Measurements from ENCODE around the gene KIAA0513.

The KIAA0513 gene

DNA sequence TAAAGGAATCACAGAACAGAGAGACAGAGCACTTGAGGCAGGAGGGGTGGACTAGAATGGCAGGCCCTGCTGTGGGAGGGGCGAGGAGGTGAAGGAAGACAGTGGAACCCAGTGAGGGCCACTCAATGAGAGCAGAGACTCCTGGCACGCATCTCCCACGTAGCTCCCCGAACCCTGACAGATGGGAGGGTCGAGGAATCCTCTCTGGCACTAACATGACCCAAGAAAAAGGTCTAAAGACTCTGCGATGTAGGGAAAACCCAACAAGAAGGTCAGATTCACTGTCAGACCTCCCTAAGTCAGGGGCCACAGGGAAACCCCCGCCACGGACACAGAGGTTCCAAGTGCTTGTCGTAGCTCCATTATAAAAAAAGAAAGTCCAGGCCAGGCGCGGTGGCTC is 31.2 kb upstream of the KIAA0513 start:
- Mint-ChIP-seq H3K27me3 (no peaks in the 10 kb centered on the region), H3K27ac (peak overlapping the region; percentile 41 to 86), H3K4me1 (ENCODE audit: low read depth in 2 of 2) (peaks cover 19 to 24% of the 10 kb centered on the region in 2 donors), H3K9me3 (no peaks in the 10 kb centered on the region), H3K4me3 (peak overlapping the region in 1 of 2 donors; percentile 22), H3K36me3 (ENCODE audit: insufficient read depth) (peaks cover 45% of the 10 kb centered on the region)
- ATAC-seq (replicated peaks) (no peak), DNase-seq (no peak)

DNA sequence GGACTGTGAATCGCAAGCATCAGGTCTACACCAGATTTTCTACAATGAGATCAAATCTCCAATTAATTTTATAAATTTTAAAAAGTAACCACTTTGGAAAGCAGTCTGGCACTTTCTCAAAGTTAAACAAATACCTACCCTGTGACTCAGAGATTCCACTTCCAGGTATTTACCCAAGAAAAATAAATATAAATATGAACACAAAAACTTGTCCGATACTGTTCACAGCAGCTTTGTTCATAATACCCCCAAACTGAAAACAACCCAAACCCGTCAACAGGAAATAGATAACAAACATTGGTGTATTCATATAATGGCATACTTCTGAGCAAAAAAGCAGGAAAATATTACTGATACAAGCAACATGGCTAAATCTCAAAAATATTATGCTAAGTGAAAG is 28.4 kb upstream of the KIAA0513 start:
- no peaks in the 10 kb centered on the region for H3K9me3 Mint-ChIP-seq
- no peak for DNase-seq
- peaks cover 35% of the 10 kb centered on the region for H3K36me3 Mint-ChIP-seq (ENCODE audit: insufficient read depth)
- ATAC-seq (replicated peaks), result no peak
- peaks cover 38 to 49% of the 10 kb centered on the region in 2 donors for H3K4me1 Mint-ChIP-seq (ENCODE audit: low read depth in 2 of 2)
- no peak overlapping the region for H3K4me3 Mint-ChIP-seq
- no peaks in the 10 kb centered on the region for H3K27me3 Mint-ChIP-seq
- no peak overlapping the region for H3K27ac Mint-ChIP-seq

DNA sequence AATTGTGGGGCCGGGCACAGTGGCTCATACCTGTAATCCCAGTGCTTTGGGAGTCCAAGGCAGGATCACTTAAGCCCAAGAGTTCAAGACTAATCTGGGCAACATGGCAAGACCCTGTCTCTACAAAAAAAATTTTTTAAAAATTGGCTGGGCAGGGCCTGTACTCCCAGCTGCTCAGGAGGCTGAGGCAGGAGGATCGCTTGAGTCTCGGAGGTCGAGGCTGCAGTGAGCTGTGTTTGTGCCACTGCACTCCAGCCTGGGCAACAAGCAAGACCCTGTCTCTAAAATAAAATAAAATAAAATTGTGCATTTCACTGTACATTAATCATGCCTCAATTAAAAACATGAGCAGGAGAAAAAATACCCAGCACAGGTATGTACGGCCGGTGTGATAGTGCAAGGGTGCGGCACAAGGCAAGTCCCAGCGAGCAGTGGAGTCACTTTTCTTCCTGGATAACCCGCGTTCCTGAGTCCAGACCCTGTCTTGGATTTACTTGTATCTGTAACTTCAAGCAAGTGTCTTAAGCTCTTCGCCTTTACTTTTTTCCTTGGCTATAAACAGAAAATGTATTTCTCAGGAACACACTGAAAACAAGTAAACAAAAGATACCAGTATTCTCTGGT is 27.6 kb upstream of the KIAA0513 start:
- no peaks in the 10 kb centered on the region for H3K27me3 Mint-ChIP-seq
- no peaks in the 10 kb centered on the region for H3K9me3 Mint-ChIP-seq
- no peak overlapping the region for H3K27ac Mint-ChIP-seq
- no peak for DNase-seq
- ATAC-seq (replicated peaks), result no peak
- H3K4me3 Mint-ChIP-seq, result no peak overlapping the region
- H3K36me3 Mint-ChIP-seq (ENCODE audit: insufficient read depth), result peaks cover 27% of the 10 kb centered on the region
- H3K4me1 Mint-ChIP-seq (ENCODE audit: low read depth in 2 of 2), result peaks cover 41 to 57% of the 10 kb centered on the region in 2 donors

DNA sequence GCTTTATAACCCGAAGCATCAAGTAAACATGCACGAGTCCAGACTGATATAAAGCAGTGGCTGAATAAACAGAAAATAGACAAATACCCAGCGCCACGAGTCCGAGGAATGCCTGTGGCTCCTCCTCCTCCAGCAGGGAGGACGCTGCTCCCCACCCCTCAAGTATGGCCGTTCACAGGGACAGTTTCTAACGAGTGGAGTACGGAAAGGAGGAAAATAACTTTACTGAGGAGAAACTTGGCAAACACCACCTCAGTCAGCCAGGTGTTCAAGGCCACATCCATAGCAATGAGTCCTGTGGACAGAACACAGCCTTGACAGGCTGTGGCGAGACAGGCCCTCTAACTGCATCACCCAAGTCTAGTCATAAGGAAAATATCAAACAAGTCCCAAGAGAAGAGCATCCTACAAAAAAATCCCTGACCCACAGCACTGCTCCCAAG is 25.5 kb upstream of the KIAA0513 start:
- H3K27me3 Mint-ChIP-seq, result no peaks in the 10 kb centered on the region
- H3K36me3 Mint-ChIP-seq (ENCODE audit: insufficient read depth), result peaks cover 17% of the 10 kb centered on the region
- H3K9me3 Mint-ChIP-seq, result no peaks in the 10 kb centered on the region
- peak overlapping the region; percentile 15 to 23 for H3K4me3 Mint-ChIP-seq
- ATAC-seq (replicated peaks), result no peak
- H3K4me1 Mint-ChIP-seq (ENCODE audit: low read depth in 2 of 2), result peaks cover 43 to 56% of the 10 kb centered on the region in 2 donors
- H3K27ac Mint-ChIP-seq, result peak overlapping the region; percentile 64 to 70
- DNase-seq, result no peak

DNA sequence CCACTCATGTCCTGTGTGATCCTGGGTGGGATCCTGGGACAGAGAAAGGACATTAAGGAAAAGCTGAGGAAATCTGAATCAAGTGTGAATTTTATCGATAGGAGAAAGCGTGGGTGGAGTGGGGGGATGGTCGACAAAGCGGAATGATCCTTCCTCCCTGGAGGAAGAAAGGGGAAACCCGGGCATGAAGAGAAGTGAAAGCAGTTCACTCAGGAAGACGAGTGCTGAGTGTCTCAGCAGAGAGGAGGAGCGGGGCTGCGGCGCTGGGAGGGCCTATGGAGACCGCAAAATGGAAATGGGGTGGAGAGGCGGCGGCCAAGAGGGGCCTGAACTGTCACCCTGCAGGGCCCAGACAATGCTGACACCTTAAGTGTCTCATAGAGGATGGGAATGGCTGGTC is 25.0 kb upstream of the KIAA0513 start:
- peaks cover 16% of the 10 kb centered on the region for H3K36me3 Mint-ChIP-seq (ENCODE audit: insufficient read depth)
- peak; percentile 56 for ATAC-seq (replicated peaks)
- no peak for DNase-seq
- peak overlapping the region; percentile 23 to 45 for H3K4me3 Mint-ChIP-seq
- no peaks in the 10 kb centered on the region for H3K27me3 Mint-ChIP-seq
- H3K9me3 Mint-ChIP-seq, result no peaks in the 10 kb centered on the region
- H3K27ac Mint-ChIP-seq, result peak overlapping the region; percentile 64 to 70
- H3K4me1 Mint-ChIP-seq (ENCODE audit: low read depth in 2 of 2), result peaks cover 48 to 61% of the 10 kb centered on the region in 2 donors

DNA sequence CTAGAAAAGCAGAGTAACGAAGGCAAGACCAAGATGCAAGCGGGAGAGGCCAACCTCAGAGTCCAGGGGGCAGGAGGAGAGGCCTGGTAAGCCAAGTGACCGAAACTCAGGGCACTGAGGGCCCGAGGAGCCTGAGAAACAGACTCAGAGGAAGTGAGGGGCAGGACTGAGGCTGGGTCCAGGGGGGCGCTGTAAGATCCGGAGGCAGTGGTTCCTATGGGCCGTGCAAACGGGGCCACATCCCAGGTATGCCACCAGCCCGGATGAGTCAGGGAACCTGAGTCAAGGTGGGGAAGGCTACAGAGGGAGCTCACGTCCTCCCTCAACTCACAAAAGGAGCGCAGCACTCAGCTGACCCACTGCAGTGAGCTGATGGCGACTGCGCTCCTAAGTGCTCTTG is 24.5 kb upstream of the KIAA0513 start:
- no peak for ATAC-seq (replicated peaks)
- no peak for DNase-seq
- peaks cover 50 to 63% of the 10 kb centered on the region in 2 donors for H3K4me1 Mint-ChIP-seq (ENCODE audit: low read depth in 2 of 2)
- H3K9me3 Mint-ChIP-seq, result no peaks in the 10 kb centered on the region
- peak overlapping the region; percentile 23 to 45 for H3K4me3 Mint-ChIP-seq
- peaks cover 14% of the 10 kb centered on the region for H3K36me3 Mint-ChIP-seq (ENCODE audit: insufficient read depth)
- peak overlapping the region; percentile 64 to 70 for H3K27ac Mint-ChIP-seq
- H3K27me3 Mint-ChIP-seq, result no peaks in the 10 kb centered on the region

DNA sequence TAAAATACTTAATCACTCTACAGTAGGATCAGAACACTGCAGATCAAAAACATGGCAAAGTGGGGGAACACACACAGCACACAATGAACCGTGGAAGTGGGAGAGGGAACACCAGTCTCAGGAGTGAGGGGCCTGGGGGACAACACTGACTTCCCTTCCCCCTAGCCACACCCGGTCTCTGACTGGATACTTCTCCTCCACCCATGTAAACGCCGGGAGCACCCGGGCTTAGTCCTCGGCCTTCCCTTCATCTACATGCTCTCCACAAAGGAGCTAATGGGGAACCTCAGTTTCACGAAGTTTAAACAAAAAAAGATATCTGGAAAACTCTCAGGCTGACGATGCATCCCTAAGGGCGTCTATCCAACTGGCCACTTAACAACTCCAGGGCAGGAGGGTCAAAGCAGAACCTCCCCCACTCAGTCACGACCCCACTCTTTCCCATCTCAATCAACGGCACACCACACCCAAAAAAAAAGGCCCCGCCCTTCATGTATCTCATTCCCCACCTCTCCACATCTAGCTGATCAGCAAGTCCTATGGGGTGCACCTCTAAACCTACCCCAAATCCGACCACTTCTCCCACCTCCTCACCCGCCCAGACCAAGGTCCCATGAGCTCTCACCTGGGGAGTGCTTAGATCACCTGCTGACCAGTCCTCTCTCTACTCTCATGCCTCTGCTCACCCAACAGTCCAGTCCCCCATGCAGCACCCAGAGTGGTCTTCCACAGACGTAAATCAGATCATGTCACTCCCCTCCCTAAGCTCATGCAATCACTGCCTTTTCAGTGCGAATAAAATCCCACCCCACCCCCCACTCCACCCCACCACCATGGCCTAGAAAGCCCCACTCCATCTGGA is 23.6 kb upstream of the KIAA0513 start:
- H3K9me3 Mint-ChIP-seq, result no peaks in the 10 kb centered on the region
- ATAC-seq (replicated peaks), result no peak
- H3K4me3 Mint-ChIP-seq, result no peak overlapping the region
- H3K4me1 Mint-ChIP-seq (ENCODE audit: low read depth in 2 of 2), result peaks cover 50 to 56% of the 10 kb centered on the region in 2 donors
- peak overlapping the region; percentile 5 to 64 for H3K27ac Mint-ChIP-seq
- peaks cover 9% of the 10 kb centered on the region for H3K36me3 Mint-ChIP-seq (ENCODE audit: insufficient read depth)
- no peaks in the 10 kb centered on the region for H3K27me3 Mint-ChIP-seq
- DNase-seq, result no peak

DNA sequence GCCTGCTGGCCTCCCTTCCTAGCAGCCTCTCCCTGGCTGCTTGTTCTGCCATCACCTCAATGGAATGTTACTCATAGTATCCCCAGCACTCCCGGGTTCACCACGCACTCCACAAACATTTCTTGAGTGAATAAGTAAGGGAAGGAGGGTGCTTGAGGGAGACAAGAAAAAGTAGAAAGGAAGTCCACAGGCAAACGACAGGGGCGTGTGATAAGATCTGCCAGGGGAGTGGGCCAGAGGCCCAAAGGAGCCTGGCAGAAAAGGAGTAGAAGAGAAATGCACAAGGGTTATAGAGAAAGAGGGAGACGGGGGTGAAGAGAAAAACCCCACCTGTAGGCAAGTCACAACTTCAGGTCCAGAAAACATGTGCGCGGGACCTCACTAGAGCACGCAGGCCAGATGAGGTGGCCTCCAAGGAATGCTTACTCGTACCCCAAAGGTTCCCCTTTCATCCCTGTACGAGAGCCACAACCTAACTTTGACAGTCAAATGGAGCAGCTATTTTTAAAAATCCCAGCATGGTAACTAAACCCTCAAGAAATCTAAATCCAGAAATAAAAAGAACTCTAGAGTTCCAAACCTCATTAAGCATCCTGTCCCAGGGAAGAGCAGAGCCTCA is 22.9 kb upstream of the KIAA0513 start:
- peaks cover 5% of the 10 kb centered on the region for H3K36me3 Mint-ChIP-seq (ENCODE audit: insufficient read depth)
- H3K4me3 Mint-ChIP-seq, result peak overlapping the region in 1 of 2 donors; percentile 21

DNA sequence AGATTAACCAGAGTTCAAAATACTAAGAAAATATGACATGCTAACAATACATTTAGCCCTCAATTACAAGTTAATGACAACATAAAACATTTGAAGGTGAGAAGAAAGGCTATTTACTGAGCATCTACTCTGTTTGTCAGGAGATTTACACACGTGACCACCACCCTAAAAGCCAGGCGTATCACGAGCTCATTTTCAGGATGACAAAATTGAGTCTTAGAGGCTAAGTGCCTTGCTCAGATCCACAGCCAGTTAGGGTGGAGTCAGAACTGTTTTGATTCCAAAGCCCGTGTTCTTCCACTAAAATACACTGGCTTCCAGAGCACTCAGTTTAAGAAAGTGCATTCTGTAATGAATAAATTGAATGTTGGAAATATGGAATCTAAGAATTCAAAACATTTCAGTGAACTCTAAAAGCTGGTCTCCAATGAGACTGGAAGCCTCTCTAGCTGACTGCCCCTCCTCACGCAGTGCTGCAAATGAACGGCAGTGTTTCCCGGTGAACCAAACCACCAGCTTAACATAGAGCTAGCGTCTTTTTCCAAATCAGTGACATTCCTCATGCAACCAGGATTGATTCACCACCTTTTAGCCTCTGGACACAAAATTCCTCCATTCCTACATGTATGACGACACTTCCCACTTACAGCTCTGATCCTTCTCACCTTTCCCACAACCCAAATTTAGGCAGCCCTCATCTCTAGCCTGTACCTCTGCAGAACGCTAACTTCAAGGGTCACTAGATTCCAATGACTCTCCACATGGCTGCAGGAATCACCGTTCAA is 22.1 kb upstream of the KIAA0513 start:
- Mint-ChIP-seq H3K36me3 (ENCODE audit: insufficient read depth) (peaks cover 13% of the 10 kb centered on the region), H3K9me3 (no peaks in the 10 kb centered on the region), H3K4me1 (ENCODE audit: low read depth in 2 of 2) (peaks cover 52 to 60% of the 10 kb centered on the region in 2 donors), H3K27me3 (no peaks in the 10 kb centered on the region), H3K4me3 (no peak overlapping the region), H3K27ac (no peak overlapping the region)
- no peak for DNase-seq
- ATAC-seq (replicated peaks), result no peak

More for the DNA sequence above, 22.9 kb upstream of the KIAA0513 start:
- no peak for DNase-seq
- Mint-ChIP-seq H3K27ac (peak overlapping the region; percentile 5 to 64), H3K4me1 (ENCODE audit: low read depth in 2 of 2) (peaks cover 47 to 53% of the 10 kb centered on the region in 2 donors), H3K9me3 (no peaks in the 10 kb centered on the region), H3K27me3 (no peaks in the 10 kb centered on the region)
- no peak for ATAC-seq (replicated peaks)

DNA sequence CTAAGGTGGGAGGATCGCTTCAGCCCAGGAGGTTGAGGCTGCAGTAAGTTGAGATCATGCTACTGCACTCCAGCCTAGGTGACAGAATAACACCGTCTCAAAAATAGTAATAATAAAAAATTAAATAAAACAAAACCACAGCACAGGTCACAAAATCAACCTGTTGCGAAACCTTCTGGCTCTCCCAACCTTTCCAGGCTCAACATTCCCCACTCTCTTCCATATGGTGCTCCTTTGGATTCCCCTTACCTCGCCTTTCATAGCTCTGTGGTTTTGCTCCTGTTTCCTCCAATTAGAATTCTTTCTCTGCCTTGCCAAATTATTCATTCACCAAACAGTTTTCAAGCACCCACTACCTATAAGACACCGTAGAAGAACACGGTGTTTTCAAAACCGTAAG is 21.0 kb upstream of the KIAA0513 start:
- peak overlapping the region in 1 of 2 donors; percentile 39 for H3K27ac Mint-ChIP-seq
- no peaks in the 10 kb centered on the region for H3K27me3 Mint-ChIP-seq
- DNase-seq, result no peak
- peaks cover 23% of the 10 kb centered on the region for H3K36me3 Mint-ChIP-seq (ENCODE audit: insufficient read depth)
- H3K4me3 Mint-ChIP-seq, result no peak overlapping the region
- H3K9me3 Mint-ChIP-seq, result no peaks in the 10 kb centered on the region
- no peak for ATAC-seq (replicated peaks)
- H3K4me1 Mint-ChIP-seq (ENCODE audit: low read depth in 2 of 2), result peaks cover 56 to 69% of the 10 kb centered on the region in 2 donors

DNA sequence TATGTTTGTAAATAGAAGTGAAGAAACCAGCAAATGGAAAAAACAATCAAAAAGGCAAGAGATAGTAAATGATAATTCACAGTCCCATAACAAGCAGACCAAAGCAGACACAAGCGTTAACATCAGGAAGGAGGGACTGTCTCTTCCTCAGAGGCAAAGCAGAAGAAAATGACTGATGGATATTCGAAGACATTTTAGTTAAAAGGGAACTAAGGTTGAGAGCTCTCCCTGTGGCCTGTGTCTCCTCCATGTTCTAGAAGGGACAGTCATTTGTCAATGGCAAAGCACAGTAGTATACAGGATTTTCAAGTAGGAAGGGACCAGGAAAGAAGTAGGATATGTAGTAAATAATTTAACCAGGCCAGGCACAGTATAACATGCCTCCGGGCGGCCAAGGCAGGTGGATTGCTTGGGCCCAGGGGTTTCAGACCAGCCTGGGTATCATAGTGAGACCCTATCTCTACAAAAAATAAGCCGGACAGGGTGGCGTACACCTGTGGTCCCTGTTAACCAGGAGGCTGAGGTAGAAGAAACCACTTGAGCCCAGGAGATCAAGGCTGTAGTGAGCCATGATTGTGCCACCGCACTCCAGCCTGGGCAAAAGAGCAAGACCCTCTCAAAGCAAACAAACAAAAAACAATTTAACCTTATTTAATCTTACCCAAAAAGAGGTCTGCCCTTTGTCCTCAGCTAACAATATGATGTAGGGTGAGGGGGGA is 19.9 kb upstream of the KIAA0513 start:
- peak overlapping the region in 1 of 2 donors; percentile 79 for H3K27ac Mint-ChIP-seq
- no peaks in the 10 kb centered on the region for H3K9me3 Mint-ChIP-seq
- H3K4me1 Mint-ChIP-seq (ENCODE audit: low read depth in 2 of 2), result peaks cover 49 to 62% of the 10 kb centered on the region in 2 donors

DNA sequence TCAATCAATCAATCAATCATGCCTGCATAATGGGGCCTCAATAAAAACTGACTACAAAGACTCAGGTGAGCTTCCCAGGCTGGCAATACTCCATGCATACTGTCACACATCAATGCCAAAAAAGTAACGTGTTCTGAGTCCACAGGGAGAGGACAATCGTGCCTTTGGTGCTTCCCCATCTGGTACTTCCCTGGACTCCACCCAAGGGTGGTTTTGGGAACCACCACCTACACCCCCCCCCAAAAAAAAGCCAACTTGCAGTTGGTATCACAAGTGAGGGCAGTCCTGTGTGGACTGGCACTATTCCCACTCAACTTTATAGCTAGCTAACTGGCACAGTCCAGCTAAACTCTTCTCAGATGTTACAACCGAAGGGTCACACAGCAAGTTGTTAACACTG is 19.3 kb upstream of the KIAA0513 start:
- Mint-ChIP-seq H3K4me1 (ENCODE audit: low read depth in 2 of 2) (peaks cover 43 to 56% of the 10 kb centered on the region in 2 donors), H3K36me3 (ENCODE audit: insufficient read depth) (peaks cover 33% of the 10 kb centered on the region), H3K27me3 (no peaks in the 10 kb centered on the region), H3K4me3 (peak overlapping the region in 1 of 2 donors; percentile 13), H3K9me3 (no peaks in the 10 kb centered on the region), H3K27ac (no peak overlapping the region)
- ATAC-seq (replicated peaks) (no peak), DNase-seq (no peak)

More for the DNA sequence above, 19.9 kb upstream of the KIAA0513 start:
- Mint-ChIP-seq H3K27me3 (no peaks in the 10 kb centered on the region), H3K4me3 (no peak overlapping the region), H3K36me3 (ENCODE audit: insufficient read depth) (peaks cover 29% of the 10 kb centered on the region)
- ATAC-seq (replicated peaks) (no peak), DNase-seq (no peak)

All from effector memory CD8-positive, alpha-beta T cell (primary cell).